AG09319 (cell line): ENCODE measurements around the gene HELZ2.

ENCODE experiments used
- DNase-seq: peaks from one replicate; pipeline ENCODE4 v3.0.0-alpha.2; 2010; ENCODE audit warnings: low read depth; ENCODE audit errors: extremely low read depth
- CTCF ChIP-seq: IDR thresholded peaks from 2 replicates; pipeline ENCODE4 v1.5.1; 2011; ENCODE audit warnings: low read depth, mild to moderate bottlenecking, inconsistent platforms, low read length, moderate library complexity

Gene HELZ2

GRCh38 chr20:63565021-63565698, 8.9 kb downstream of the HELZ2 start:
- no peak for DNase-seq
- no peak for TF ChIP-seq CTCF

- no peak for DNase-seq
- no peak for TF ChIP-seq CTCF
Observed at GRCh38 chr20:63564036-63564810, 9.8 kb downstream of the HELZ2 start.

GRCh38 chr20:63563225-63563935, 10.7 kb downstream of the HELZ2 start:
- DNase-seq, result no peak
- no peak for TF ChIP-seq CTCF

GRCh38 chr20:63562461-63563224, 11.4 kb downstream of the HELZ2 start:
- TF ChIP-seq CTCF, result no peak
- DNase-seq, result no peak

- TF ChIP-seq CTCF, result no peak
- no peak for DNase-seq
Observed at GRCh38 chr20:63561624-63562396, 12.2 kb downstream of the HELZ2 start.

GRCh38 chr20:63560856-63561609, 13.0 kb downstream of the HELZ2 start:
- no peak for TF ChIP-seq CTCF
- DNase-seq, result no peak
